HG03196 (cell line): Measurements from ENCODE around the gene MAPK10.
"Not testable (repeated sequence)": the region's sequence is repeated elsewhere in the genome, so short reads cannot be mapped to it uniquely, and the experiment has no call there.

Source experiments
- ATAC-seq: cut with Tn5 transposase; IDR thresholded peaks from one replicate; pipeline ENCODE4 v1.9.1; 2021; ENCODE audit not compliant: unreplicated experiment

The MAPK10 gene

GRCh38 chr4:86203176-86203575, 156.7 kb downstream of the MAPK10 start:
- no peak for ATAC-seq

GRCh38 chr4:86185659-86186058, 174.2 kb downstream of the MAPK10 start:
- no peak for ATAC-seq

DNA sequence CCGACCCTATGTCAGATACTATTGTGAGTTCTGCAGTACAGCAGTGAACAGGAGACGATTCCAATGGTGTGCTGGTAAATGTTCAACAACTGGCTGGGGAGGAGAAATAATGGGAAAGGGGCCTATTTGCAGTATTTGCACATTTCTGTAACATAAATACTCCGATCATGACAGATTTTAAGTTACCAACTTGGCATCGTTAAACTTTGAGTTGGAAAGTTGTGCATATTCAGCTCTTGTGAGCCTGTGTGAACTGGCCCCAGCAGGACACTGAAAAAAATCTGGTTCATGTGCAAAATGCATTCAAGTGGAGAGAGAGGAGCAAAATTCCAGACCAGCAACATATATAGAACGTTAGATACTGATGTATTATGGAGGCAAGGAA, 175.0 kb downstream of the MAPK10 start:
- no peak for ATAC-seq

- no peak for ATAC-seq
Measured at GRCh38 chr4:86184216-86184900, 175.5 kb downstream of the MAPK10 start.

DNA sequence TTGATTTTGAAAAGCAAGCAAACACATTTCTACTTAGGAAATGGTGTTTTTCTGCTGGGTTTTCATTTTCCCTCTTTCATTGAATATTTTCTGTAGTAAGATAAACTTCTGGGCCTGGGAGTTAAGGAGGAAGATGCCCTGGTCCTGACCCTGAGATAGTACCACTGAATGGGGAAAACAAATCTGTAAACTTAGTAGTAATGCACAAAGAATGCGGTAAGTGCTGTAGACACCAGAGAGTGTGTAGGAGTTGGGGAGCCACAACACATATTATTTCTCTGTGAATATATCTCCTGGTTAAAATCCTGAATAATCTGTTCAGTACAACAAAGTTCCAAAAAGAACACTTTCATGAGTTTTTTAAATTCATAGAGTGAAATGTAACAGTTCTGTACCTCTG, 178.3 kb downstream of the MAPK10 start:
- ATAC-seq, result no peak

- no peak for ATAC-seq
Measured at GRCh38 chr4:86178211-86178610, 181.6 kb downstream of the MAPK10 start.

DNA sequence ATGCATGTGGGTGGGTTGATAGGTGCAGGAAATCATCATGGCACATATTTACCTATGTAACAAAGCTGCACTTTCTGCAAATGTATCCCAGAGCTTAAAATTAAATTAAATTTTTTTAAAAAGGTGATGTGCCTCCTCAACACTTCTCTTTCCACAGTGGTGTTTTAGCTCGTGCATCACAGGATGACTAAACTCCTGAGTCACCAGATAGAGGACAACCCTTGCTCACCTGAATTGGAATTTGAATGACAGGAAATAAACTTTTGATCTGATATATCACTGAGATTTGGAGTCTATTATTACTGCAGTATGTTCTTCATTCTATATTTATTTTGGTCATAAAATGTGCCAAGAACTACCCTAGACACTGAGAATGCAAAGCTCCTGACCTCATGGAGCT, 185.3 kb downstream of the MAPK10 start:
- ATAC-seq, result no peak

- not testable (repeated sequence) for ATAC-seq
Measured at GRCh38 chr4:86168335-86168734, 191.5 kb downstream of the MAPK10 start.

GRCh38 chr4:86160426-86160825, 199.4 kb downstream of the MAPK10 start:
- ATAC-seq, result no peak

DNA sequence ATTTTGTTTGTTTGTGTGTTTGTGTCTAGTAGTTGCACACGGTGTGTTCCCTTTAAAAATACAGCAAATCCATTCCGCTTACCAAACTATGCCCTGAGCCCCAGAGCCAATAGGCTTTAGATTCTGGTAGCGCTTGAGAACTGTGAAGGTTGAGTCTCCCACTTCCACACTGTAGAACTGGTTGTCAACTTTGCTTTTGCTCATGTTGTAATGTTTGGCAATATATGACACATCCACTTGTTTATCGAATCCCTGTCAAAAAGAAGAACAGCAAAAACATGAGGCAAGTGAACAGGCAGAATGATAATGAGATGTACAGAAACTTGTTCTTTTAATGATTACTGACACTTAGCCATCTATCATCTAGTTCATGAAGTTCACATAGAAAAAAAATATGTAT, 200.6 kb downstream of the MAPK10 start:
- ATAC-seq, result no peak

DNA sequence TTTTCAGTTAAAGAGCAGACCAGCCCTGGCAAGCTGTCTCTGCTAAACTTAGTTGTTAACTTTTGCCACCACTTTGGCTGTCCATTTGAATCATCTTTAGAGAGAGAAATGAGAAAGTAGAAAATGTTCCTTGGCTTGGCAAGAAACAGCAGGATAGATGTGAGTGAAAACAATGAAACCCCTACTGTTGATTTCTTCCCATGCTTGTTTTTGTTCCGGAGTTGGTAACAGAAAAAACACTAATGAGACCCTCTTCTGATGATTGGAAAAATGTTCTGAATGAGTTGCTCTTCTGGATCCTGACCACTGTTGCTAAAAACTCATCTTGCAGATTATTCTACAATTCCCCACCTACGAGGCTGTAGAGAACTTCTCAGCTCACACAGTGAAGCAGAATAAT, 203.3 kb downstream of the MAPK10 start:
- ATAC-seq, result no peak

DNA sequence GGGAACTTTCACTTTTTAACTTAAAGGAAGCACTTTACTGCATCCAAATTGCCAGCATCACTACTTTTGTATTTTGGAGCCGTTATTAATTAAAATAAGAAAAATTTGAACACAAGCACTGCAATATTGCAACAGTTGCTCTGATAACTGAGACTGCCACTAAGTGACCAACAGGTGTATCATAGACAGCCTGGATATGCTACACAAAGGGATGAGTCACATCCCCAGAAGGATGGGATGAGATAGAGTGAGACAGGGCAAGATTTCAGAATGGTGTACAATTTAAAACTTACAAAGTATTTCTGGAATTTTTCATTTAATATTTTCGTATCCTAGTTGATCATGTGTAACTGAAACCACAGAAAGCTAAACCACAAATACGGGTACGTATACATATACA, 204.1 kb downstream of the MAPK10 start:
- ATAC-seq, result no peak

DNA sequence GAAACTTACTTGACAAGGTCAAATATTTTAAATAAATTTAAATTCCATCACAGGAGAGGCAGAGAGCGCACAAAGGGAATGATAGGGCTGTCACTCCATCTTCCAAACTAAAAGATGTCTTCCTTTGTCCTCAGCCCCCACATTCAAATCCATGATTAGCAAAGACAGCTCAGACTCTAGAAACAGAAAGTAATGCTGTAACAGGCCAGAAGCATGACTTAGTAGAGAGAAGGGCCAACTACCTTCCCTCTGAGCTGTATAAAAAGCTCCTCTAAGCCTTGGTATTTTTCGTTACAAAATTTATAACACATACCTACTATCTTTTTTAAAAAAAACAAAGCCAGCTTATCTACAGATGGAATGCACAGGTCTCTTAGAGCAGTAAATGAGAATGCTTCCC, 207.4 kb downstream of the MAPK10 start:
- no peak for ATAC-seq

- ATAC-seq, result no peak
Measured at GRCh38 chr4:86151196-86151595, 208.7 kb downstream of the MAPK10 start.

DNA sequence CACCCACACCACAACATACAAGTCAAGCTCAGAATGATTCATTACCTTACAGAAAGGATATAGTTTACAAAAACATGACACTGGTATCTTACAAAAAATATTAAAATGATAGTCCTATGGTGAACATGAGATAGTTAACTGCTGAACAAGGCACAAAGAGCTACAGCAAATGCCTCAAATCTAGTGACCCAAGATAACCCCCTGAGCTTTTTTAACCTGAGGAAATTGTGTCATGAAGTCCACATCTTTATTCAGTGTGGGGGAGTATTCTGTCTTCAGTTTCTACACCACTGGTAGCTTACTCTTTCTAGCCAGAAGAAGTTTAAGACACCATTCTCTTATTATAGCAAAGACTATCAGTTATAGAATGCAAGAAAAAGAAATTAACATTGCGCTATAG, 218.7 kb downstream of the MAPK10 start:
- no peak for ATAC-seq

- no peak for ATAC-seq
Measured at GRCh38 chr4:86132468-86132867, 227.4 kb downstream of the MAPK10 start.

- no peak for ATAC-seq
Measured at GRCh38 chr4:86131456-86131855, 228.4 kb downstream of the MAPK10 start.

DNA sequence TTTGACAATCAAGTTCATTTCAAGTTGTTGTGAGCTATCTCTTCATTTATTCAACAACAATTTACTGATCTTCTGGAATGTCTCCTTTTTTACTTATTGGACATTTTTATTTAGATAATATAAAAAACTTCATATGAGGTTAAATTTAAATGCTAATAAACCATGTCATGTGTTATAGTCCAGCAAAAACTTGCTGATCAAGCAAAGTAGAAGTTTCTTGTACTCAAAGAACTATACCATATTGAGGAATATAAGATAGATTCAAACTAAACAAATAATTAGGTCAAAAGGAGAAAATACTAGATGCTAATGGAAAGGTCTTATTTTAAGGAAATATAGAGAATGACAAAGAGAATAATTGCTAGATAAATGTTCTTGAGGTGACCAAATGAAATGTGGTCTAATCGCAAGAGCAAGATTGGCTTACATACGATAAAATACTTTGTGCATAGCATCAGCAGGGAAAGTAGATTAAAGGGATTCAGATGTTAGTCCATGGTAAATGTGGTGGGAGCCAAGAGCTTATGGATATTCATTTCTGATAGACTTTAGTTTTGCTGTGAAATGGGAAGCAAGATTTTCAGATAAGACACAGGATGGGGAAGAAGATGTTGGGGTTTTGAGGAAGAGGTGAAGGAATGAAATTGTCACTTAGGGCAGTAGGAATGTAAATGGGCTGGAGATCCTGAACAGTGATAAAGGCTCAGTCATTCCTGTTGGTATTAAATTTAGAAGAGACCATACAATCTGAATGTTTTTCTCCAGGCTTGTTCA, 229.5 kb downstream of the MAPK10 start:
- ATAC-seq, result no peak

GRCh38 chr4:86129546-86129945, 230.3 kb downstream of the MAPK10 start:
- no peak for ATAC-seq

DNA sequence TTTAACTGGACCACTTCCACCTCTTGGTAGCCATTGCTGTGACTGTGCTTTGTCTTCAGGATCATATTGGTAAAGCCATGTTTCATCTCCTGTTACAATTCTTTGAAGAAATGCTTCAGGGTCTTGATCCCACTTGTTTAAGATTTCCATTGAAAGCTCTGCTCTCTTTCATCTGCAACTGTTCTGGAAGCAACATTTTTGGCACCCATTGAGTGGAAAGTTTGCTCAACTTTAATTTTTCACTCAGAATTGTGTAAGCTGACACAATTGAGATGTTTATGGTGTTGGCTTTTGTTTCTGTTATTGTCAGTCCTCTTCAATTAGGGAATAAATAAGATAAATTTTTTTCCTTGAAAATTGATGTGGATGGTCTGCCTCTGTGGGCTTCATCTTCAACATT, 237.4 kb downstream of the MAPK10 start:
- ATAC-seq, result no peak

GRCh38 chr4:86118711-86119110, 241.1 kb downstream of the MAPK10 start:
- ATAC-seq, result no peak

DNA sequence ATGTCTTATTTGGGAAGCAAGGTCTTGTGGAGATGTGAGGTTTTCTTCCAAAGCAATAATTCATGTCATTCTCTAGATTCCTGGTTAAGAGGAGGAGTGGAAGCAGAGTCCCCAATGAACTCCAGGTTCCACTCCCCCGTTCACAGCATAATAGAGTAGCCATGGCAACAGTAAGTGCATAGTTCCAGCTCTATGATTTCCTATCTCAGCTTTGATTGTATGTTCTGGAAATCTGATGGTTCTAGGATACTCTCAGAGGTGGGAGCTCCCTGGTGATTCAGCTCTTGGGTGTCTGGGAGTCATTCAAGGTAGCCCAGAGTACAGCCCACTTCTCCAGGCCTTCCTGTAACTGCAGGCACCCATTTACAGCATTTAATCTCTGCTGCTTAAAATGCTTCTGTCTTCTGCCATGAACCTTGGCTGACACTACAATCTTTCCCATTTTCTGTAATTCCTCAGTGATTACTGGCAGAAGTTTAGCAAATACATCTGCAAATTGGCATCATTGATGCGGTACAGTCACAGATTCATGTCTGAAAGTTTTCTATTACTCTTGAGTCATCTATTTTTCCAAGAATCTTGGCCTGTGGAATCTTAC, 242.0 kb downstream of the MAPK10 start:
- ATAC-seq, result no peak
